Amygdala (tissue), 56 donors: Measurements from ENCODE around the gene METTL4.
"Not testable (repeated sequence)": the region's sequence is repeated elsewhere in the genome, so short reads cannot be mapped to it uniquely, and the experiment has no call there.

Experiments used
- DNase-seq, 56 donors: peaks; one replicate each; lab custom pipeline; 2025; lab: John Stamatoyannopoulos, UW

Gene METTL4

DNA sequence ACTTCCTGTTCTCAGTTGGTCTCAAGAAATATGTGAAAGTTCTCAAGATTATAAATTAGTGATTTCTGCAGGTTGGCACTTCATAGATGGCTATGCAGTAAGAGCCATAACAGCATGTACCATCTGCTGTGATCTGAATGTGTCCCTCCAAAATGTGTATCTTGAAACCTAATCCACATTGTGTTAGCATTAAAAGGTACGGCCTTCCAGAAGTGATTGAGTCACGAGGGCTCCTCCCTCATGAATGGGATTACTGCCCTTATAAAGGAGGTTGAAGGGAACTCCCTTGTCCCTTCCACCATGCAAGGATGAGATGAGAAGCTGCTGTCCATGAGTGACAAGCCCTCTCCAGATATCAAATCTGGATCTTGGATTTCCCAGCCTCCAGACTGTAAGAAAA is 45.0 kb downstream of the METTL4 start:
- no peak for DNase-seq

GRCh38 chr18:2524794-2525198 is 46.5 kb downstream of the METTL4 start:
- DNase-seq, result not testable (repeated sequence)

- no peak for DNase-seq
Observed at GRCh38 chr18:2522112-2522511, 49.2 kb downstream of the METTL4 start.

DNA sequence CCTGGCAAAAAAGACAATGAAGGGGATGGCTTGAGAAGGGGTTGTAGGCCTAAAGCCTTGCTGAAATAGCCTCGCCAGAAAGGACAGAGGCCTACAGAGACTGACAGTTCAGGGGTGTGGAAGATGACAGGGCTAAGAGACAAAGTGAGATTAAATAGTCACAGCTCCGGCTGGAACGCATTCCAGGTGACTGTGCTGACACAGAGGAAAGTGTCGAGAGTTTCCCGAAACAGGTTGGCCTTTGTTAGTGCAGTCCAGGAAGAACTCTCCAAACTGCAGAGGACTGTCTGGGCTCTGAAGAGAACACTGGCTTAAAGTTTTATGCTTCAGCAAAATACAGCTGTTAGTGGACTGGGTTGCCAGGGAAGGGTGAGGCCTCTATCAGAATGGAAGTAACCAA is 52.8 kb downstream of the METTL4 start:
- DNase-seq, result no peak

DNA sequence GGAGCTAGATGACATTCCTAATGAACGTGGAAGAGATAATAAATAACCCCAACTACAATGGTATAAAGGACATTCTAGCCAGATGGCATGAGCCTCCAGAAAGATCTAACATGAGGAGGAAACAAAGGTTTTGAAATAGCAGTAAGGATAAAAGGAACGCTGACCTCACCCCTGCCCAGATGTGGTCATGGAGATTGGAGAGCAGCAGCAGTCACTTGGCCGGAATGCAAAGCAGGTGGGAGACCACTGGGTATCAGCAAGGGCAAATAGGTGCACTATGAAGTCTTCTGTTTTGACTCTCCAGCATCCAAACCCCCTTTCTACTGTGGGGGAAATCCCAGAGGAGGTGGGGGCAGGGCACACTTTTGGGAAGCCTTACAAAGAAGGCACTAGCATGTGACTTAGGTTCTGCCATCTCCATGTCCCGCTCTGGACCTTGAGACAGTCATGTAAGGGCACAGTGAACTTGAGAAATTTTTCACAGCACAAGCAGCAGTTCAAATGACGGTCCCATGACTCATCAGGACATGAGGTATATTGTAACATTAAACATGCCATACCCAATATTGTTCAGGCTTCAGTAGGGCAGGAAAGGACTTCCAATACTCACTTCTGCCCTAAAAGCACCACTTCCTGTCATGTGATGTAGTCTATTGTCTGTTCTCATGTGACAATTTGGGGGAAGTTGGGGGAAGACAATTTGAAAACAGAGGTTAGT is 55.2 kb downstream of the METTL4 start:
- DNase-seq, result no peak

- no peak for DNase-seq
Observed at GRCh38 chr18:2515171-2515787, 56.0 kb downstream of the METTL4 start.

GRCh38 chr18:2513616-2514015 is 57.7 kb downstream of the METTL4 start:
- DNase-seq, result no peak

GRCh38 chr18:2512059-2512458 is 59.2 kb downstream of the METTL4 start:
- no peak for DNase-seq

DNA sequence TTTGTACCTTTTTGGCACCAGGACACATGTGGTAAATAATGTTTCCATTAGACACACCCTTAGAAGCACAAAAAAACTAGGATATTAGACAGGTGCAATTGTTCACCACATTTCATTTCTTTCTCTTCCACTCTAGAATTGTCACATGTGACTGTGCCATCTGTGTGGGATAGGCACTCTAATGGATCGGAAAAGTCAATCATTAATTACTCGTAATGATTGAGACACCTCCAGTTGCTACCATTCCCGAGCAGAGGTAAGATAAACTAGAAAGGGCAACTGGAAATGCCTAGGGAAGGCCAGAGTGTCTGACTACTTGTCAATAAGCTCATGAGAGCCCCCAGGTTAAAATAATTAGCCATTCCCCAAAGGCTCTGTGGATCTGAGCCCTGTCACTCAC is 59.9 kb downstream of the METTL4 start:
- DNase-seq, result no peak

DNA sequence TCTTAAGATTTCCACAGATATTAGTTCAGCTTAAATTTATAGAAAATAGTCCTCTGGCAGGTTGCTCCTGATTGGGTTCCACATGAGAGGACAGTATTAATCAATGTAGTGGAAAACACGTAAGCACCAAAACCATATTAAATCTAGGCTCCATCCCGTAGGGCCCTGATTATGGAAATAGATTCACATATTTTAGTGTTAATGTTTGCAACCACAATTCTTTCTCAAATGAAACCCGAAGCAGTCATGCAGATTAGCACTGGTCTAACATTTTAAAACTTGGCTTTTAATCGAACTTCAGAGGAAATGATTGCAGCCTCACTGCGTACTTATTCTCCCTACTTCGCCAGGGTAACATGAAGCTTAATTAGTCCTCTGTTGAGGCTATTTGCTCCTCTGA is 60.9 kb downstream of the METTL4 start:
- no peak for DNase-seq

- DNase-seq, result no peak
Observed at GRCh38 chr18:2508678-2509077, 62.6 kb downstream of the METTL4 start.

DNA sequence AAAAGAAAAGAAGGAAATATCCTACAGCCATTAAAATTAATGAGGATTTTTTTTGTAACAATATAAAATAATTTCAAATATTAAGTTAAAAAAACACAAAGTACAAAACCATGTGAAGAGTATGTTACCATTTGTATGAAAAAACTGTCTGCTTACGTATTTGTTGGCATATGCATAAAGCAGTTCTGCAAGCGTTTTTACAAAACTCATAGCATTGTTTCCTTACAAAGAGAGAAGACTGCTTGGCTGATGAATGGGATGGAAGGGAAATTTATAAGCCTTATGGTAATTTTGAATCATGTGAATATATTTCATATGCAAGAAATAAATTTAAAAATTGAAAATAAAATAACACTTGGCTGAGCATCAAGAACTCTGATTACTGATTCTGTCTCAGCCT is 63.1 kb downstream of the METTL4 start:
- DNase-seq, result no peak

DNA sequence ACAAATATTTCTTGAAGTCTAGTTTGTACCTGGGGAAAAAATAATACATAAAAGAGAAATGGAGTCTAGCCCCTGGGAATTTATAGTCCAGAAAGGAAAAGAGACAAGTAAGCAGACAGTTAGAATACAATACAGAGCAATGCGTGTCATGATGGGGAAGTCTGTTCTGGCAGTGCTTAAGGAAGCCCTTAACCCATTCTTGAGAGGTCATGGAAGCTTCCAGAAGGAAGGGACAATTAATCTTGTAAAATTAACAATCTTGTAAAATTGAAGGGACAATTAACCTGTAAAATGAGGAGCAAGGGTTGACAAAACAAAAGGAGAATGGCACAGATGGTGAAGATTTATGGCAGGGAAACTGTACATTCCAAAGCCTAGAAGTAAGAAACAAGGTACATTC is 66.7 kb downstream of the METTL4 start:
- DNase-seq, result no peak

DNA sequence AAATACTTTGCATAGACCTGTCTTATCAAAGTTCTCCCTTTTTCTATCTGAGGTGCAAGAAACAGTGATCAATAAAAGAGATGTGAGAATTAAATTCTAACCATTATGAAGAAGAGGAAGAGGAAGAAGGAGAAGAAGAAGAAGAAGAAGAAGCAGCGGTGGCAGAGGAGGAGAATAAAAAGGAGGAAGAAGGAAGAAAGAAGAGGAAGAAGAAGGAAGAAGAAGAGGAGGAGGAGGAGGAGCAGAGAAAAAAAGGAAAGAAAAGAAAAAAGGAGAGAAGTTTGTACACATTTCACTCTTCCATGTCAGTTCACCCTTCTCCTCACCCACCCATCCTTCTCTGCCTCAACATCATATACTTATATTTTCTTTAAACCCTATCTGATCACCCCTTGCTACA is 68.4 kb downstream of the METTL4 start:
- no peak for DNase-seq

GRCh38 chr18:2502394-2502793 is 68.9 kb downstream of the METTL4 start:
- no peak for DNase-seq

GRCh38 chr18:2497797-2498196 is 73.5 kb downstream of the METTL4 start:
- no peak for DNase-seq

DNA sequence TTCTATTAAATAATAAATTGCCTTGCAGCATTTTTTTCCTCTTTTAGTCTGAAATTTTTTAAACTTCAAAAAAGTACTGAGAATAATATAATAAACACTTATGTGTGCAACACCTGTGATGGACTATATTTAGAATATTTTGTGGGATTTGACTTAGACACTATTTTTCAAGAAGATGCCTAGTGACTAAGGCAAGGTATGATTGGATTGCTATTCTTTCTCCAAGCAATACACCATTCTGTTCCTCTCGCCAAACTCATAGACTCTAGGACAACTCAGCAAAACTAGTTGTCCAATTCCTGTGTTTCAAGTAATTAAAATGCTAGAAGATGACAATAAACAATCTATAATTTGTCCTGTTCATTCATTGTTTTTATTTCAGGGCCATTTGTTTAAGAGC is 75.9 kb downstream of the METTL4 start:
- DNase-seq, result no peak

GRCh38 chr18:2494921-2495320 is 76.4 kb downstream of the METTL4 start:
- DNase-seq, result no peak
